OCI-LY7 (cell line): ENCODE data around the gene MAP3K5.

Experiments used
- EZH2phosphoT487 ChIP-seq: fragments of 200-600 bp; sonication (generic); IDR thresholded peaks from 2 replicates; pipeline ENCODE4 v1.6.1; 2018; ENCODE audit warnings: low read depth, borderline replicate concordance, mild to moderate bottlenecking, mixed run types, antibody characterized with exemption, low read length, moderate library complexity, mixed read lengths
- TF ChIP-seq, protein P1 (sequence below): fragments of 200-600 bp; sonication (generic); conservative IDR thresholded peaks from 2 replicates; pipeline ENCODE4 v1.5.1; 2014; ENCODE audit warnings: mild to moderate bottlenecking, antibody characterized with exemption, low read length, moderate library complexity, mixed read lengths

- TF ChIP-seq, protein P1, sequence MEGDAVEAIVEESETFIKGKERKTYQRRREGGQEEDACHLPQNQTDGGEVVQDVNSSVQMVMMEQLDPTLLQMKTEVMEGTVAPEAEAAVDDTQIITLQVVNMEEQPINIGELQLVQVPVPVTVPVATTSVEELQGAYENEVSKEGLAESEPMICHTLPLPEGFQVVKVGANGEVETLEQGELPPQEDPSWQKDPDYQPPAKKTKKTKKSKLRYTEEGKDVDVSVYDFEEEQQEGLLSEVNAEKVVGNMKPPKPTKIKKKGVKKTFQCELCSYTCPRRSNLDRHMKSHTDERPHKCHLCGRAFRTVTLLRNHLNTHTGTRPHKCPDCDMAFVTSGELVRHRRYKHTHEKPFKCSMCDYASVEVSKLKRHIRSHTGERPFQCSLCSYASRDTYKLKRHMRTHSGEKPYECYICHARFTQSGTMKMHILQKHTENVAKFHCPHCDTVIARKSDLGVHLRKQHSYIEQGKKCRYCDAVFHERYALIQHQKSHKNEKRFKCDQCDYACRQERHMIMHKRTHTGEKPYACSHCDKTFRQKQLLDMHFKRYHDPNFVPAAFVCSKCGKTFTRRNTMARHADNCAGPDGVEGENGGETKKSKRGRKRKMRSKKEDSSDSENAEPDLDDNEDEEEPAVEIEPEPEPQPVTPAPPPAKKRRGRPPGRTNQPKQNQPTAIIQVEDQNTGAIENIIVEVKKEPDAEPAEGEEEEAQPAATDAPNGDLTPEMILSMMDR = no peak
- no peak for TF ChIP-seq EZH2phosphoT487
Observed at GRCh38 chr6:136641873-136642465, 150.3 kb downstream of the MAP3K5 start.
